PC-9 (cell line): ENCODE data around the gene RBM28. TPM values are rescaled to one million over a fixed set of nuclear protein-coding genes. Genes with fewer than 3 reads are reported as not detected.

Source experiments
- BruUV-seq: library from RNA; stranded (reverse); fragments of 400-500 nt; replicated peaks from 2 replicates; lab custom pipeline; 2021; lab: Mats Ljungman, UMichigan
- CTCF ChIA-PET: fragments of 300-600 bp; sonication (Branson Sonifier 250); formaldehyde crosslinking; loops from one replicate; lab custom pipeline; 2022; ENCODE audit warnings: antibody characterized with exemption; lab: Charles Lee
- POLR2A ChIA-PET: fragments of 300-600 bp; sonication (Branson Sonifier 250); formaldehyde crosslinking; loops from one replicate; lab custom pipeline; 2022; ENCODE audit warnings: antibody characterized with exemption; ENCODE audit not compliant: unreplicated experiment; lab: Charles Lee
- DNase-seq, 2 experiments: peaks; one replicate each; pipeline versions ENCODE4 v3.0.0 to v3.0.0-alpha.2; 2015 to 2022; ENCODE audit warnings: mixed read lengths in 1 of 2
- H2AFZ ChIP-seq: fragments of 200-600 bp; sonication (generic); 2 replicates; pipeline ENCODE4 v1.8.1; 2017; ENCODE audit warnings: antibody characterized with exemption
- H3F3A ChIP-seq: fragments of 200-600 bp; sonication (generic); 2 replicates; pipeline ENCODE4 v1.8.1; 2017; ENCODE audit warnings: antibody characterized with exemption, mild to moderate bottlenecking, low read depth; ENCODE audit not compliant: insufficient read depth
- H3K27ac ChIP-seq: fragments of 200-600 bp; sonication (generic); 2 replicates; pipeline ENCODE4 v1.6.1; 2016; ENCODE audit warnings: mixed run types
- H3K27me3 ChIP-seq: fragments of 200-600 bp; sonication (generic); 2 replicates; pipeline ENCODE4 v1.6.1; 2016; ENCODE audit warnings: low read depth, mixed run types; ENCODE audit not compliant: insufficient read depth
- H3K36me3 ChIP-seq: fragments of 200-600 bp; sonication (generic); 2 replicates; pipeline ENCODE4 v1.6.1; 2016; ENCODE audit warnings: low read depth, mixed run types
- H3K4me1 ChIP-seq: fragments of 200-600 bp; sonication (generic); replicated peaks from 2 replicates; pipeline ENCODE4 v1.6.1; 2016; ENCODE audit warnings: mixed run types; ENCODE audit not compliant: insufficient read depth
- H3K4me2 ChIP-seq: fragments of 200-600 bp; sonication (generic); 2 replicates; pipeline ENCODE4 v1.6.1; 2017; ENCODE audit warnings: mixed run types
- H3K4me3 ChIP-seq: fragments of 200-600 bp; sonication (generic); 2 replicates; pipeline ENCODE4 v1.6.1; 2016; ENCODE audit warnings: mixed run types
- H3K79me2 ChIP-seq: fragments of 200-600 bp; sonication (generic); 2 replicates; pipeline ENCODE4 v1.6.1; 2017; ENCODE audit warnings: low read depth, mixed run types
- H3K9me2 ChIP-seq: fragments of 200-600 bp; sonication (generic); 2 replicates; pipeline ENCODE4 v1.8.1; 2017; ENCODE audit warnings: mild to moderate bottlenecking; ENCODE audit not compliant: insufficient read depth
- H3K9me3 ChIP-seq: fragments of 200-600 bp; sonication (generic); 2 replicates; pipeline ENCODE4 v1.8.1; 2016; ENCODE audit warnings: low read depth; ENCODE audit not compliant: insufficient read depth
- H4K20me1 ChIP-seq: fragments of 200-600 bp; sonication (generic); 2 replicates; pipeline ENCODE4 v1.8.1; 2017; ENCODE audit not compliant: insufficient read depth
- EZH2 ChIP-seq: fragments of 200-600 bp; sonication (generic); IDR thresholded peaks from 2 replicates; pipeline ENCODE4 v1.8.0; 2017; ENCODE audit warnings: antibody characterized with exemption, low read depth
- intact Hi-C: fragments of 100-400 bp; cut with micrococcal nuclease; formaldehyde crosslinking; loops from one replicate; pipeline ENCODE4 v1.10.0; 2022; ENCODE audit not compliant: unreplicated experiment
- total RNA-seq: library from RNA; stranded (reverse); gene quantifications from 2 replicates; pipeline ENCODE4 v1.2.3, GENCODE V29; 2021
- TF ChIP-seq, protein P1 (sequence below): fragments of 200-600 bp; sonication (generic); conservative IDR thresholded peaks from 2 replicates; pipeline ENCODE4 v1.6.1; 2017; ENCODE audit warnings: mixed run types, antibody characterized with exemption, mild to moderate bottlenecking, moderate library complexity

Gene RBM28
- total RNA-seq, 1 experiment from 2014 or later, result 59.6 TPM

DNA sequence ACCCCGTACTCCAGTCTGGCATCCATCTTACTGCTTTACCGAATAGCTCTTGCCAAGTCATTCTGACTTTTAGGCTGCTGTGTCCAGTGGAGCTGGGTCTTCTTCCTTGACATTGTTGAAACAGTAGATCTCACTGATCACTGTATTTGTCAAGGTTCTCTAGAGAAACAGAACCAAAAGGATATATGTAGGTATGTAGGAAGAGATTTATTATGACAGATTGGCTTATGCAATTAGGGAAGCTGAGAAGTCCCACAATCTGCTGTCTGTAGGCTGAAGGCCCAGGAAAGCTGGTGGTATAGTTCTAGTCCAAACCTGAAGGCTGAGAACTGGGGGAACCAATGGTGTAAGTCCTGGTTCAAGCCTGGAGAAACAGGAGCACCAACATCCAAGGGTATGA is 29.9 kb upstream of the RBM28 start:
- no peaks in the 10 kb centered on the region for H3K36me3 ChIP-seq
- POLR2A ChIA-PET, result no interaction called here
- no peaks in the 10 kb centered on the region for H4K20me1 ChIP-seq
- no peak overlapping the region for H3K27ac ChIP-seq
- H3K9me2 ChIP-seq, result no peaks in the 10 kb centered on the region
- H2AFZ ChIP-seq, result no peak overlapping the region
- no TSS peak for BruUV-seq
- no peak for DNase-seq
- no peak overlapping the region for H3K4me3 ChIP-seq
- intact Hi-C loops, result no loop called here
- H3K79me2 ChIP-seq, result no peaks in the 10 kb centered on the region
- no peaks in the 10 kb centered on the region for H3K9me3 ChIP-seq
- TF ChIP-seq EZH2, result no peak
- TF ChIP-seq, protein P1, sequence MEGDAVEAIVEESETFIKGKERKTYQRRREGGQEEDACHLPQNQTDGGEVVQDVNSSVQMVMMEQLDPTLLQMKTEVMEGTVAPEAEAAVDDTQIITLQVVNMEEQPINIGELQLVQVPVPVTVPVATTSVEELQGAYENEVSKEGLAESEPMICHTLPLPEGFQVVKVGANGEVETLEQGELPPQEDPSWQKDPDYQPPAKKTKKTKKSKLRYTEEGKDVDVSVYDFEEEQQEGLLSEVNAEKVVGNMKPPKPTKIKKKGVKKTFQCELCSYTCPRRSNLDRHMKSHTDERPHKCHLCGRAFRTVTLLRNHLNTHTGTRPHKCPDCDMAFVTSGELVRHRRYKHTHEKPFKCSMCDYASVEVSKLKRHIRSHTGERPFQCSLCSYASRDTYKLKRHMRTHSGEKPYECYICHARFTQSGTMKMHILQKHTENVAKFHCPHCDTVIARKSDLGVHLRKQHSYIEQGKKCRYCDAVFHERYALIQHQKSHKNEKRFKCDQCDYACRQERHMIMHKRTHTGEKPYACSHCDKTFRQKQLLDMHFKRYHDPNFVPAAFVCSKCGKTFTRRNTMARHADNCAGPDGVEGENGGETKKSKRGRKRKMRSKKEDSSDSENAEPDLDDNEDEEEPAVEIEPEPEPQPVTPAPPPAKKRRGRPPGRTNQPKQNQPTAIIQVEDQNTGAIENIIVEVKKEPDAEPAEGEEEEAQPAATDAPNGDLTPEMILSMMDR, result no peak
- CTCF ChIA-PET, result no interaction called here
- H3K4me2 ChIP-seq, result no peak overlapping the region
- peaks cover 3% of the 10 kb centered on the region; the same call in 1 of the 2 replicates for H3K4me1 ChIP-seq
- peaks cover 3% of the 10 kb centered on the region; the same call in 1 of the 2 replicates for H3F3A ChIP-seq
- H3K27me3 ChIP-seq, result no peaks in the 10 kb centered on the region

DNA sequence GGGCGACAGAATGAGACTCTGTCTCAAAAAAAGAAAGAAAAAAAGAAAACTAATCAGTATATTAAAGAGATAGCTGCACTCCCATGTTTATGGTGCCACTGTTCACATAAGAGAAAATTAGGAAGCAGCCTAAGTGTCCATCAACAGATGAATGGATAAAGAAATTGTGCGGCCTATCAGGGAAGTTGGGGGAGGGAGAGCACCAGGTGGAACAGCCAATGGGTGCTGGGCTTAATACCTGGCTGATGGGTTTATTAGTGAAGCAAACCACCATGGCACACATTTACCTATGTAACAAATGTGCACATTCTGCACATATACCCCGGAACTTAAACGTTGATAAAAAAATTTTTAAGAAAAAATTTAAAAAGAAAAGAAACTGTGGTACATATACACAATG is 26.8 kb upstream of the RBM28 start:
- intact Hi-C loops, result no loop called here
- H3K36me3 ChIP-seq, result no peaks in the 10 kb centered on the region
- BruUV-seq, result no TSS peak
- H3F3A ChIP-seq, result no peaks in the 10 kb centered on the region
- no peak for DNase-seq
- ChIA-PET POLR2A (no interaction called here), CTCF (no interaction called here)
- H3K9me3 ChIP-seq, result no peaks in the 10 kb centered on the region
- no peak overlapping the region for H3K27ac ChIP-seq
- H4K20me1 ChIP-seq, result no peaks in the 10 kb centered on the region
- H2AFZ ChIP-seq, result no peak overlapping the region
- peaks cover 3% of the 10 kb centered on the region; the same call in 1 of the 2 replicates for H3K4me1 ChIP-seq
- no peak for TF ChIP-seq EZH2
- TF ChIP-seq, protein P1, result no peak
- H3K4me2 ChIP-seq, result no peak overlapping the region
- H3K9me2 ChIP-seq, result no peaks in the 10 kb centered on the region
- no peak overlapping the region for H3K4me3 ChIP-seq
- H3K27me3 ChIP-seq, result no peaks in the 10 kb centered on the region
- H3K79me2 ChIP-seq, result no peaks in the 10 kb centered on the region

DNA sequence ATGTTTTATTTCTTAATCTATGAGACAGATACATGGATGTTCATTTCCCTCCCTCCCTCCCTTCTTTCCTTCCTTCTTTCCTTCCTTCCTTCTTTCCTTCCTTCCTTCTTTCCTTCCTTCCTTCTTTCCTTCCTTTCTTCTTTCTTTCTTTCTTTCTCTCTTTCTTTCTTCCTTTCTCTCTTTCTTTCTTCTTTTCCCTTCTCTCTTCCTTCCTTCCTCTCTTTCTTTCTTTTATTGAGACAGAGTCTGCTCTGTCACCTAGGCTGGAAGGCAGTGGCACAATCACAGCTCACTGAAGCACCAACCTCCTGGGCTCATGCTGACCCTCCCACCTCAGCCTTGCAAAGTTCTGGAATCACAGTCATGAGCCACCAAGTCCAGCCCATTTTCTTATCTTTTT is 23.3 kb upstream of the RBM28 start:
- ChIA-PET POLR2A (no interaction called here), CTCF (interaction anchor here (0.7 kb wide), 1 partner anchor 38 kb away, joined by 7 read pairs; no protein-coding TSS in a partner anchor)
- no peak for DNase-seq
- Histone ChIP-seq H3K27me3 (peaks cover 6% of the 10 kb centered on the region; the same call in 1 of the 2 replicates), H3K9me3 (no peaks in the 10 kb centered on the region), H3K4me3 (no peak overlapping the region), H3K4me1 (peaks cover 4% of the 10 kb centered on the region; the same call in 1 of the 2 replicates), H3K9me2 (no peaks in the 10 kb centered on the region), H4K20me1 (no peaks in the 10 kb centered on the region), H3K36me3 (no peaks in the 10 kb centered on the region), H2AFZ (no peak overlapping the region), H3K4me2 (no peak overlapping the region), H3K79me2 (no peaks in the 10 kb centered on the region), H3F3A (no peaks in the 10 kb centered on the region), H3K27ac (no peak overlapping the region)
- intact Hi-C loops, result no loop called here
- TF ChIP-seq, protein P1, result no peak
- TF ChIP-seq EZH2, result no peak
- no TSS peak for BruUV-seq
